ENCODE data around the gene CD248. TPM values are rescaled to one million over a fixed set of nuclear protein-coding genes. Genes with fewer than 3 reads are reported as not detected.

The CD248 gene
- total and polyA plus RNA-seq, 2 donors (not counting 1 experiment from before 2014, with no cell fraction given), result 0.40 to 0.96 TPM

DNA sequence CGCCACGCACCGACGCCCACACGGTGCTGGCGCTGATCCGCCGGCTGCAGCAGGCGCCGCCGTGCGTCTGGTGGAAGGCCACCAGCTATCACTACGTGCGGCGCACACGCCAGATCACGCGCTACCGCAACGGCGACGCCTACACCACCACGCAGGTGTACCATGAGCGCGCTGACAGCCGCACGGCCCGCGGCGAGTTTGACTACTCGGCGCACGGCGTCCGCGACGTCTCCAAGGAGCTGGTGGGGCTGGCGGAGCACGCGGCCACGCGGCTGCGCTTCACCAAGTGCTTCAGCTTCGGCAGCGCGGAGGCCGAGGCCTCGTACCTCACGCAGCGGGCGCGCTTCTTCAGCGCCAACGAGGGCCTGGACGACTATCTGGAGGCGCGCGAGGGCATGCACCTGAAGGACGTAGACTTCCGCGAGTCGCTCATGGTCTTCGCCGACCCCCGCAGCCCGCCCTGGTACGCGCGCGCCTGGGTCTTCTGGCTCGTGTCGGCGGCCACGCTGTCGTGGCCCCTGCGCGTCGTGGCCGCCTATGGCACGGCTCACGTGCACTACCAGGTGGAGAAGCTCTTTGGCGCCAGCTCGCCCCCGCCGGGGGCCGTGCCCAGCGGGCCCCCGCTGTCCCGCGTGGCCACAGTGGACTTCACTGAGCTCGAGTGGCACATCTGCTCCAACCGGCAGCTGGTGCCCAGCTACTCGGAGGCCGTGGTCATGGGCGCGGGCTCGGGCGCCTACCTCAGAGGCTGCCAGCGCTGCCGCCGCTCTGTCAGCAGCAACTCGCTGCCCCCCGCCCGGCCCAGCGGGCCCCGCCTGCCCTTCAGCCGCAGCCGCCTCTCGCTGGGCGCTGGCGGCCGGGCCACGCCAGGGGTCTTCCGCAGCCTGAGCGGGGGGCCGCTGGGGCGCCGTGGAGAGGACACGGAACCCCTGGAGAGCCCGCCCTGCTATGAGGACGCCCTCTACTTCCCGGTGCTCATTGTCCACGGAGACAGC lies 21.9 kb downstream of the CD248 start:
- CTCF ChIA-PET, result interaction anchor here (0.6 to 2.1 kb wide), 2 partner anchors 17 to 831 kb away, joined by 3 to 8 read pairs; no protein-coding TSS in a partner anchor
- H3K27me3 ChIP-seq (replicated peaks in 1 of 4; ENCODE audit: control extremely low read depth in 1 of 4, control insufficient read depth in 3 of 4, insufficient read depth in 4 of 4, low read length in 3 of 4), result peaks cover 2 to 33% (median 15%) of the 10 kb centered on the region in 4 experiments
- peaks cover 18 to 21% of the 10 kb centered on the region in 2 donors for H3K4me1 ChIP-seq (ENCODE audit: control insufficient read depth in 2 of 2, insufficient read depth in 2 of 2, low read length in 2 of 2)
- no peak overlapping the region for H3K4me2 ChIP-seq (replicated peaks; ENCODE audit: low read depth, low read length, poor library complexity, severe bottlenecking)
- no peak overlapping the region for H3K27ac ChIP-seq (ENCODE audit: low read length in 2 of 2)
- no peak overlapping the region for H3K9ac ChIP-seq (ENCODE audit: low read length)
- peaks cover 0 to 4% (median 0%) of the 10 kb centered on the region in 3 donors for H3K9me3 ChIP-seq (ENCODE audit: control extremely low read depth in 1 of 3, control insufficient read depth in 2 of 3, insufficient read depth in 1 of 3, low read length in 2 of 3)
- intact Hi-C loops (cut with micrococcal nuclease), result no loop called here
- Mint-ChIP-seq H3K9me3 (ENCODE audit: insufficient read depth) (no peaks in the 10 kb centered on the region), H3K27ac (no peak overlapping the region), H3K27me3 (peaks cover 18% of the 10 kb centered on the region), H3K4me3 (no peak overlapping the region), H3K4me1 (peaks cover 15% of the 10 kb centered on the region)
- H3K79me2 ChIP-seq (ENCODE audit: control insufficient read depth, insufficient read depth, low read length), result no peaks in the 10 kb centered on the region
- H4K20me1 ChIP-seq (ENCODE audit: control insufficient read depth, insufficient read depth, low read length, poor library complexity, severe bottlenecking), result no peaks in the 10 kb centered on the region
- H3K36me3 ChIP-seq (replicated peaks in 1 of 2; ENCODE audit: control extremely low read depth in 1 of 2, control insufficient read depth in 1 of 2, extremely low read depth in 1 of 2, insufficient read depth in 2 of 2, low read length in 1 of 2), result no peaks in the 10 kb centered on the region
- POLR2A ChIA-PET, result no interaction called here
- 83% methylated on average over 119 of the region's 123 CpGs for WGBS (ENCODE audit: insufficient coverage)
- ATAC-seq (ENCODE audit: low read depth) (no peak), DNase-seq (peak; percentile 26)
- no peak overlapping the region for H3K4me3 ChIP-seq (ENCODE audit: control extremely low read depth in 1 of 5, extremely low read depth in 1 of 5, insufficient read depth in 1 of 5, low read depth in 2 of 5, low read length in 4 of 5)
- H2AFZ ChIP-seq (ENCODE audit: insufficient read depth, low read depth, low read length, poor library complexity, severe bottlenecking), result no peak overlapping the region
- TF ChIP-seq, protein P1, sequence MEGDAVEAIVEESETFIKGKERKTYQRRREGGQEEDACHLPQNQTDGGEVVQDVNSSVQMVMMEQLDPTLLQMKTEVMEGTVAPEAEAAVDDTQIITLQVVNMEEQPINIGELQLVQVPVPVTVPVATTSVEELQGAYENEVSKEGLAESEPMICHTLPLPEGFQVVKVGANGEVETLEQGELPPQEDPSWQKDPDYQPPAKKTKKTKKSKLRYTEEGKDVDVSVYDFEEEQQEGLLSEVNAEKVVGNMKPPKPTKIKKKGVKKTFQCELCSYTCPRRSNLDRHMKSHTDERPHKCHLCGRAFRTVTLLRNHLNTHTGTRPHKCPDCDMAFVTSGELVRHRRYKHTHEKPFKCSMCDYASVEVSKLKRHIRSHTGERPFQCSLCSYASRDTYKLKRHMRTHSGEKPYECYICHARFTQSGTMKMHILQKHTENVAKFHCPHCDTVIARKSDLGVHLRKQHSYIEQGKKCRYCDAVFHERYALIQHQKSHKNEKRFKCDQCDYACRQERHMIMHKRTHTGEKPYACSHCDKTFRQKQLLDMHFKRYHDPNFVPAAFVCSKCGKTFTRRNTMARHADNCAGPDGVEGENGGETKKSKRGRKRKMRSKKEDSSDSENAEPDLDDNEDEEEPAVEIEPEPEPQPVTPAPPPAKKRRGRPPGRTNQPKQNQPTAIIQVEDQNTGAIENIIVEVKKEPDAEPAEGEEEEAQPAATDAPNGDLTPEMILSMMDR (IDR thresholded peaks at IDR 0.05), result no peak
- TF ChIP-seq EZH2 (IDR thresholded peaks at IDR 0.05; ENCODE audit: borderline replicate concordance, insufficient read depth, low read depth, low read length, poor library complexity, severe bottlenecking), result no peak
